CD4-positive, alpha-beta T cell (primary cell): Measurements from ENCODE around the gene TTLL6. TPM values are rescaled to one million over a fixed set of nuclear protein-coding genes. Genes with fewer than 3 reads are reported as not detected.

Source experiments
- ATAC-seq: fragments of 200-7000 bp; cut with Tn5 transposase; one replicate; pipeline ENCODE4 v1.10.0; 2022; ENCODE audit warnings: mild to moderate bottlenecking; ENCODE audit not compliant: poor library complexity
- CTCF ChIA-PET: fragments of 350-600 bp; sonication (Branson Sonifier 250); formaldehyde crosslinking; loops from one replicate; lab custom pipeline; 2021; ENCODE audit warnings: antibody characterized with exemption, inconsistent platforms; lab: Charles Lee
- POLR2A ChIA-PET: fragments of 350-600 bp; sonication (Branson Sonifier 250); formaldehyde crosslinking; loops from one replicate; lab custom pipeline; 2021; ENCODE audit warnings: antibody characterized with exemption, inconsistent platforms; lab: Charles Lee
- DNase-seq, 14 experiments: peaks; one replicate each; pipeline ENCODE4 v3.0.0-alpha.2; 2013 to 2020; ENCODE audit warnings: mixed read lengths in 2 of 14
- H3K27ac ChIP-seq, 2 donors: one replicate each; pipeline versions ENCODE4 v1.5.1 to v1.7.0; 2013; ENCODE audit warnings: low read length in 2 of 2, low read depth in 1 of 2, mild to moderate bottlenecking in 1 of 2
- H3K27me3 ChIP-seq, 2 experiments: 1 replicate in 1 of 2; 2 replicates in 1 of 2; pipeline versions ENCODE4 v1.6.1 to v1.7.0; 2013; ENCODE audit warnings: low read length in 2 of 2, control low read depth in 1 of 2, mild to moderate bottlenecking in 1 of 2, moderate library complexity in 1 of 2; ENCODE audit not compliant: insufficient read depth in 2 of 2, control insufficient read depth in 1 of 2
- H3K36me3 ChIP-seq: one replicate; pipeline ENCODE4 v1.6.1; 2013; ENCODE audit warnings: low read length, control low read depth; ENCODE audit not compliant: insufficient read depth
- H3K4me1 ChIP-seq: one replicate; pipeline ENCODE4 v1.6.1; 2013; ENCODE audit warnings: low read length, control low read depth; ENCODE audit not compliant: insufficient read depth
- H3K4me3 ChIP-seq: one replicate; pipeline ENCODE4 v1.5.1; 2013; ENCODE audit warnings: mild to moderate bottlenecking, low read length, moderate library complexity
- H3K9me3 ChIP-seq, 2 experiments: 1 replicate in 1 of 2; 2 replicates in 1 of 2; pipeline versions ENCODE4 v1.6.1 to v1.7.0; 2013; ENCODE audit warnings: low read length in 2 of 2, mild to moderate bottlenecking in 2 of 2, control low read depth in 1 of 2, moderate library complexity in 1 of 2; ENCODE audit not compliant: control insufficient read depth in 1 of 2, insufficient read depth in 1 of 2
- H3K27ac Mint-ChIP-seq: one replicate; pipeline ENCODE4 v1.8.0; 2020; ENCODE audit warnings: mixed read lengths
- H3K27me3 Mint-ChIP-seq: one replicate; pipeline ENCODE4 v1.8.0; 2021; ENCODE audit warnings: mixed read lengths
- H3K36me3 Mint-ChIP-seq: one replicate; pipeline ENCODE4 v1.8.0; 2021; ENCODE audit warnings: low read depth, mixed read lengths
- H3K4me1 Mint-ChIP-seq: one replicate; pipeline ENCODE4 v1.8.0; 2021; ENCODE audit warnings: low read depth, mixed read lengths
- H3K4me3 Mint-ChIP-seq: one replicate; pipeline ENCODE4 v1.8.0; 2020; ENCODE audit warnings: mild to moderate bottlenecking, mixed read lengths
- H3K9me3 Mint-ChIP-seq: one replicate; pipeline ENCODE4 v1.8.0; 2020; ENCODE audit warnings: mixed read lengths
- CTCF ChIP-seq: fragments of 200-600 bp; IDR thresholded peaks from one replicate; pipeline ENCODE4 v1.8.0; 2022; ENCODE audit warnings: antibody characterized with exemption, mild to moderate bottlenecking
- intact Hi-C, 2 experiments: fragments of 100-400 bp; cut with DNase I in 1 of 2; cut with micrococcal nuclease in 1 of 2; formaldehyde crosslinking; loops; one replicate each; pipeline versions ENCODE4 v1.15.1 to v1.9.0; 2023 to 2025; cut with DNase I, micrococcal nuclease
- total RNA-seq, 174 experiments: library from RNA in 2 of 174; stranded (reverse) in 2 of 174; gene quantifications; one replicate each; pipeline ENCODE4 v1.2.3 and lab custom pipeline; 2021 to 2026

TTLL6 gene
- total RNA-seq, 2 experiments from 2014 or later, result not detected

GRCh38 chr17:48747445-48748363 is 69.3 kb downstream of the TTLL6 start:
- POLR2A ChIA-PET, result no interaction called here
- CTCF ChIA-PET, result interaction anchor here (1.6 kb wide), 1 partner anchor 24 kb away, joined by 4 read pairs; no protein-coding TSS in a partner anchor

GRCh38 chr17:48746916-48747444 is 70.0 kb downstream of the TTLL6 start:
- intact Hi-C loops, result loop anchor here in 1 of 2 experiments (2.0 kb wide), 1 partner anchor 20 kb away; no protein-coding TSS in a partner anchor
- Histone ChIP-seq H3K27ac (no peak overlapping the region), H3K36me3 (no peaks in the 10 kb centered on the region), H3K4me3 (no peak overlapping the region), H3K27me3 (peaks cover 86 to 98% of the 10 kb centered on the region in 2 experiments), H3K4me1 (peaks cover 20% of the 10 kb centered on the region), H3K9me3 (peaks cover 8 to 18% of the 10 kb centered on the region in 2 experiments)
- H3K36me3 Mint-ChIP-seq, result no peaks in the 10 kb centered on the region
- no peaks in the 10 kb centered on the region for H3K9me3 Mint-ChIP-seq
- H3K4me1 Mint-ChIP-seq, result peaks cover 16% of the 10 kb centered on the region
- CTCF ChIA-PET, result interaction anchor here (1.3 to 1.6 kb wide), 2 partner anchors 23 to 69 kb away, joined by 4 to 6 read pairs; no protein-coding TSS in a partner anchor
- no peak overlapping the region for H3K27ac Mint-ChIP-seq
- DNase-seq (no peak), ATAC-seq (no peak)
- POLR2A ChIA-PET, result no interaction called here
- H3K4me3 Mint-ChIP-seq, result no peak overlapping the region
- TF ChIP-seq CTCF, result no peak
- H3K27me3 Mint-ChIP-seq, result peaks cover 97% of the 10 kb centered on the region

More at GRCh38 chr17:48747445-48748363, 69.3 kb downstream of the TTLL6 start:
- Histone ChIP-seq H3K9me3 (peaks cover 8 to 25% of the 10 kb centered on the region in 2 experiments), H3K36me3 (no peaks in the 10 kb centered on the region), H3K4me1 (peaks cover 23% of the 10 kb centered on the region), H3K27ac (no peak overlapping the region), H3K4me3 (no peak overlapping the region), H3K27me3 (peaks cover 88 to 98% of the 10 kb centered on the region in 2 experiments)
- no peaks in the 10 kb centered on the region for H3K9me3 Mint-ChIP-seq
- H3K27me3 Mint-ChIP-seq, result peaks cover 97% of the 10 kb centered on the region
- no peak for ATAC-seq
- no peak overlapping the region for H3K27ac Mint-ChIP-seq
- H3K36me3 Mint-ChIP-seq, result no peaks in the 10 kb centered on the region
- TF ChIP-seq CTCF, result no peak
- intact Hi-C loops, result loop anchor here (2.0 kb wide), 2 partner anchors 21 to 29 kb away; no protein-coding TSS in a partner anchor
- no peak overlapping the region for H3K4me3 Mint-ChIP-seq
- H3K4me1 Mint-ChIP-seq, result peaks cover 16% of the 10 kb centered on the region
- DNase-seq, result no peak

- Mint-ChIP-seq H3K4me3 (no peak overlapping the region), H3K4me1 (peaks cover 7% of the 10 kb centered on the region), H3K27me3 (peaks cover 97% of the 10 kb centered on the region), H3K27ac (no peak overlapping the region), H3K36me3 (no peaks in the 10 kb centered on the region), H3K9me3 (no peaks in the 10 kb centered on the region)
- Histone ChIP-seq H3K9me3 (peaks cover 8 to 16% of the 10 kb centered on the region in 2 experiments), H3K4me1 (peaks cover 20% of the 10 kb centered on the region), H3K27ac (no peak overlapping the region), H3K4me3 (no peak overlapping the region), H3K36me3 (no peaks in the 10 kb centered on the region), H3K27me3 (peaks cover 84 to 98% of the 10 kb centered on the region in 2 experiments)
- ChIA-PET CTCF (interaction anchor here (0.6 to 1.3 kb wide), 2 partner anchors 68 to 136 kb away, joined by 3 to 6 read pairs; no protein-coding TSS in a partner anchor), POLR2A (no interaction called here)
- DNase-seq (no peak), ATAC-seq (no peak)
- no peak for TF ChIP-seq CTCF
- intact Hi-C loops, result loop anchor here in 1 of 2 experiments (2.0 kb wide), 1 partner anchor 19 kb away; no protein-coding TSS in a partner anchor
Observed at GRCh38 chr17:48745381-48746275, 71.4 kb downstream of the TTLL6 start.
